Pulmonary artery endothelial cell (primary cell): ENCODE data around the gene CPLANE1. TPM values are rescaled to one million over a fixed set of nuclear protein-coding genes. Genes with fewer than 3 reads are reported as not detected.
"Not testable (repeated sequence)": the region's sequence is repeated elsewhere in the genome, so short reads cannot be mapped to it uniquely, and the experiment has no call there.

Experiments used
- DNase-seq: peaks from one replicate; pipeline ENCODE4 v3.0.0-alpha.2; 2011; ENCODE audit warnings: low read depth, low spot score
- total RNA-seq: library from RNA; depleted of rRNA; stranded (reverse); fragments of >200 nt; gene quantifications from 2 replicates; pipeline ENCODE4 v1.2.3, GENCODE V29; 2014

The CPLANE1 gene
- total RNA-seq, 1 donor from 2014 or later: 10.0 TPM

DNA sequence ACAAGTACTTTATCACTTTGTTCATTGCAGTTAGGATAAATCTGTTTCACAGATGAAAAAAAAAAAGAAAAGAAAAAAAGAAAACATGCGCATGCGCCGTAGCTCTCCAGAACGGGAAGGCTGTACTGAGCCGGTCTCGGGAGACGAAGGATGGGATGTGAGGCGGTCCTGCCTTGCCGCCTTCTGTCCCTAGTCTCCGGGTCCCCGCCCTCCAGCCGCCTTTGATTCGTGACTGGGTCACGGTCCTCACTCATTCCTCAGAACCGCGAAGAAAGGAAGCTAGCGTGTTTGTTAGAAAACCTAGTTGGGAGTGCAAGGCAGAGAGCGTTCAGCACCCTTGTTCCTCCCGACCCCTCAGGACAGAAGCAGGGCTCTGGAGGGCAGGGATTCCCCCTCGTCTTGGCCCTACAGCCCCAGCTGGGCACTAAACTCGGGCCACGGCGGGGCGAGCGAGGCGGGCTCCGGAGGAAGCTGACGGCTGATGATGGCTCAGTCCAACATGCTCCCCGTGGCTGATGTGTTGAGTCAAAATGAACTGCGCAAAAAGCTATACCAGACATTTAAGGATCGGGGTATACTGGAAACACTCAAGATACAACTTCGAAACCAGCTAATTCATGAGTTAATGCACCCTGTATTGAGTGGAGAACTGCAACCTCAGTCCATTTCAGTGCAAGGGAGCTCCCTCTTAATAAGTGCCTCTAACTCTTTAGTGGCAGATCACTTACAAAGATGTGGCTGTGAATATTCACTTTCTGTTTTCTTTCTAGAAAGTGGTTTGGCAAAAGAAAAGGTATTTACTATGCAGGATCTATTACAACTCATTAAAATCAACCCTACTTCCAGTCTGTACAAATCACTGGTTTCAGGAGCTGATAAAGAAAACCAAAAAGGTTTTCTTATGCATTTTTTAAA is 40.0 kb downstream of the CPLANE1 start:
- DNase-seq: no peak

DNA sequence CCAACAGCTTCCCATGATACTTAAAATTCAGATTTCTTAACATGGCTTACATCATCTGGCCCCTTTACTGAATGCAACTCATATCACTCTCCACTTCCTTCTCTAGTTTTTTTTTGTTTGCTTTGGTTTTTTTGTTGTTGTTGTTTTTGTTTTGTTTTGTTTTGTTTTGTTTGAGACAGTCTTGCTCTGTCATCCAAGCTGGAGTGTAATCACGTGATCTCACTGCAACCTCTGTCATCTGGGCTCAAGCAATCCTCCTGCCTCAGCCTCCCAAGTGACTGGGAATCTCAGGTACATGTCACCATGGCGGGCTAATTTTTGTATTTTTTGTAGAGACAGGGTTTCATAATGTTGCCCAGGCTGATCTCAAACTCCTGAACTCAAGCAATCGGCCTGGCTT is 41.4 kb downstream of the CPLANE1 start:
- DNase-seq: no peak

DNA sequence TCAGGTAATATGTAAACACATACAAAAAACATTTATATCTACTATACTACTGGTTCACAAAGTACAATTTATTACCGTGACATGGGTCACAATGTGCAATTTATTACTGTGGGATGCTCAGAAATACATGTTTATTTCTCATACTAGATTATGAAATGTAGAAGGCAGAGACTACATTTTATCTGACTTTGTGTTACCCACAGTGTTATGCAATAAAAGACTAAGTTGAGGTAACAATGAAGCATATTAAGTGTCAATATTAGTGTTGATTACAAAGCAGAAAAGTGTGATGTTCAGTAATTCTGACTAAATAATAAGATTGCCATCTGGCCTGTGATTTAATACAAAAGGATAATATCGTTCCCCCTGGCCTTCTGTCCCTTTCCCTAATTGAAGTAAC is 42.4 kb downstream of the CPLANE1 start:
- no peak for DNase-seq

DNA sequence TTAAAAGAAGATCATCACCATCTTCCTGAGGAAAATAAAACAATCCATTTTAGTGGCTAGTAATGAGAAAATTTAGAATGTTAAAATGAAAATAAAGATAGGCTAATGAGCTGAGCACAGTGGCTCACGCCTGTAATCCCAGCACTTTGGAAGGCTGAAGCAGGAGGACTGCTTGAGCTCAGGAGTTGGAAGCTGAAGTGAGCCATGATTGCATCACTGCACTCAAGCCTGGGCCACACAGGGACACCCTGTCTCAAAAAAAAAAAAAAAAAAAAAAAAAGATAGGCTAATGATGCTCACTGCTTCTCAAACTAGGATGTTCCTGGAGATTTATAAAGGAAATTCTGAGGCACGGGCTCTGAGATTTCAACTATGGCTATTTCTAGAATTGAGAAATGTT is 50.3 kb downstream of the CPLANE1 start:
- no peak for DNase-seq

DNA sequence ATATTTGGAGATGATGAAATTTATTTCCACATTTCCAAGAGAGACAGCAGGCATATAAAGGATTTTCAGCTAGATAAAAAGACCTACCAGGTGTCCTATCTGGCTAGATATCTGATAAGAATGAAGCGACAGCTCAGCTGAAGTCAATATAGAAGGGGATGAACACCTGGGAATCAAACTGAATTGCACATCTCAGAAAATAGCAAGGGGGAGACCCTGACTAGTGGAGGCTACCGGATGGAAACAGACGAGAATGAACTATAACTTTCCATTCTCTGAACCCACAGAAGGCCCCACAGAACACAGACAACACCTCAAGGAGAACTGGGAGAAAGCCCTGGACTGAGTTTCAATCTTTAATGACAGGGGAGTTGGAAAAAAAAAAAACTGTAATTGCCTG is 51.1 kb downstream of the CPLANE1 start:
- DNase-seq: no peak

DNA sequence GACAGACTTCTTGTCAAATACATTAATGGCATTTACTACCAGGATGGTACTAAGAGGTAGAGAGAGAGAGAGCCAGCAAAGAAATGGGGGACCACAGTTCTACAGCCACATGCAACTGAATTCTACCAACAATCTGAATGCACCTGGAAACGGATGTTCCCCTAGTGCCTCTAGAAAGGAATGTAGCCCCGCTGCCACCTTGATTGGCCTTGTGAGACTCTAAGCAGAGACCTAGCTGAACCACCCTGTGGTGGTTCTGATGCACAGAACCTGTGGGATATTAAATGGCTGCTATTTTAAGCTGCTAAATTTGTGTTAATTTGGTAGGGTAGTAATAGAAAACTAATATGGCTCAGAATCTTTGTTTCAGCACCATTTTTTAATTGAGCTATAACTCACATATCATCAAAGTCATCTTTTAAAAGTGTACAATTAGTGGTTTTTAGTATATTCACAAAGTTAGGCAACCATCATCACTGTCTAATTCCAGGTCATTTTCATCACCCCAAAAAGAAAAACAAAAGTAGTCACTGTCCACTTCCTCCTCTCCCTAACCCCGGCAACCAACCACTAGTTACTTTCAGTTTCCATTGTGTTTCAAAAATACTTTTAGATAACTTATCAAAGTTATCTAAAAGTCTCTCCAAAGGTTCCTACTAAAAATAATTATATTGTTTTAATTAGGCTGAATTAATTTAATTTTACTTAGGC is 51.7 kb downstream of the CPLANE1 start:
- DNase-seq: no peak

DNA sequence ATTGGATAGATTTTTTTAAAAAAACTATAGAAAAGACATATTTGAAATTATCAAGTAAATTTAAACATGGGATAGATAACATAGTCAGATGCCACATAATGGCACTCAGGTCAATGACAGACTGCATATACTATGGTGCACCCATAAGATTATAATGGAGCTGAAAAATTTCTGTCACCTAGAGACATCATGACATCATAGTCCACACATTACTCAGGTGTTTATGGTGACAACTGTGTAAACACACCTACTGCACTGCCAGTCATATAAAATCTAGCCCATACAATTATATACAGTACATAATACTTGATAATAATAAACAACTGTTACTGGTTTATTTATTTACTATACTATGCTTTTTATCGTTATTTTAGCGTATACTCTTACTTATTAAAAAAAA is 58.6 kb downstream of the CPLANE1 start:
- no peak for DNase-seq

DNA sequence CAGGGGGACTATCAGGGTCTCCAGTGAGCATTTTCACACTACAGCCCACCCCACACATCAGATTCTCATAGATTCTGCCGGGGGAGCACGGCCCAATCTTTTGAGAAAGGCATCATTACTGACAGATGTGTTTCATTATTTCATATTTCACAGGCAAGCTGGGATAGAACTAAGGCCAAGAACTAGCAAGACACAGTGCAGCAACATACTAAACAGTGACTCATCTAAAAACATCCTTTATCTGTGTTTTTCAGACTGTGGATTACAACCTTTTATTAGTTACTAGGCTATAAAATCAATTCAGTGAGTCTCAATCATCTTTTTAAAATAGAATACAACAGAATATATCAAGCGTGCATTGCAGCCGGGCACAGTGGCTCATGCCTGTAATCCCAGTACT is 59.8 kb downstream of the CPLANE1 start:
- no peak for DNase-seq

DNA sequence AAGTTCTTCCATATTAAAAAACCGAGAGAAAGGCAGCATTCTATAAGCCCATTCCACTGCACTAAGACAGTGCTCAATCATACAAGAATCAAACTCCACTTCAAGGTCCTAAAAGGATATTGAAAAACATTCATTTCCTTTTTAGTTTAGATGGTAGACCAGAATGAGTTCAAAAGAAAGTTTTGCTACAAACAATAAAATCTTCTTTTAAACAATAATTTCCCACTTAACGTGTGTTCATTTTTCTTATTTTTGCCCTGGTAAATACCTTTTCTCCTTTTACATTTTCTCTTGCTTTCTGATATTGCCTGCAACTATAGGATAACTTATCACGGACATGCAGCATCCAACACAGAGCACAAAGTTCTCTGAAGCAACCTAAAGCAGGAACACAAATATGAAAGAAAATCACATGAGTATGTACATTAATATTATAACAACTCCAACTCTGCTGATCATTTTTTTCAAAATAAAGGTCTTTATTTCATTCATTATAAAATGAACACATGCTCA is 61.7 kb downstream of the CPLANE1 start:
- no peak for DNase-seq

DNA sequence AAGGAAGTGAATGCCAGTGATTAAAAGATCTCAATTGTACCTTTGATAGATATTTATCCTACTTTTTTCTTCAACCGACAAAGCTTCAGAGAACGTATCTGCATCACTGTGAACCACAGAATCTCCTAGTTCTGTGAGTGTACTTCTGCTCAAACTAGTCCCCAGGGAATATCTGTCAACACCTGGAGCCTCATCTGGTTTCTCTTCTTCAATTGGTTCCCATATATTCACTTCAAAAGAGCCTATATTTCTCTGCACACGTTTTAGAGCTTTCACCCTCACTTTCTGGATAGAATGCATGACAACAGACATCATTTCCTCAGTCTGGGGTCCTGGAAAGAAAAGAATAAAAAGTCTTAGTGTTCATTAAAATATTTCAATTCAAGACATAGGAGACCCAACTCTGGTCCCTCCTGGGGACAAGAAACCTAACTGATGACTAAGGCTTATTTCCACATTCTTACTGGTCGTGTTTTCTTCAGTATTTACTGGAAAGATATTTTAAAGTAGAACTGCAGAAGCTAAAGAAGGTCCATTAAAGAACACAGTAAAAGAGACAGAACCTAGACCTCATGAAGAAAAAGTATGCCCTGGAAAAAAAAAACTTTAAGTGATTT is 64.3 kb downstream of the CPLANE1 start:
- no peak for DNase-seq

DNA sequence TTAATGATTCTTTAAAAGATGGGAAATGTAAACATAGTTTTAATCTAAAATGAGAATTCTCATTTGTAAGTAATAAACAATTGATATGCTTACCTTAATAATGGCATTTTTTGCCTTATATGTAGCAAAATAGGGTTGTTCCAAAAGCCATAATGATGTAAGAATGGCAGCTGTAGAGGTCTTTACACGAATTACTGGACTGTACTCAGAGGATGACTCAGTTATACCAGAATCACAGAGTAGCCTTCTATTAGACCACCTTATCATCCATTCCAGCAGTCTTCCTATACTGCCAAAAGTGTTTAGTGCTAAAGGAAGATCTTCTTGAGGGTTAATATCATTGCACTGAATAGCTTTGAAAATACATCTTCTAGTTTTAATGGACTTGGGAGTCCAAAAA is 66.5 kb downstream of the CPLANE1 start:
- DNase-seq: no peak

DNA sequence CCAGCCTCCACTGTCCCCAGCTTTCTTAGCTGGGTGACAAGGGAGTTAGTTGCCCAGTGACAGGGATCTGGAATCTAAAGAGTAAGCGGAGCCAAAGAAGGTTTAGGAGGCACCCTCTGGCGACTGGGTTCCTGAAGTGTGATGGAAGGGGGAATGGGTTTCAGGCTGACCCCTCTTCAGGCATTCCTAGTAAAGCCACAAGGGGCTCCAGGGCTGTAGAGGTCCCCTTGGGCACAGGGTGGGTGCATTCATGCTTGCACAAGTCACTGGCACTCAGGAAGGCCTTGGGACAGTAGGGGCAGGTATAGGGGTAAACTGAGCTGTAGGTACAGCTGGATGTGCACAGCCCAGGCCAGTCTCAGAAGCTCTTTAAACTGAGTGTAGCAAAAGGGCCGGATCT is 74.2 kb downstream of the CPLANE1 start:
- DNase-seq: no peak

DNA sequence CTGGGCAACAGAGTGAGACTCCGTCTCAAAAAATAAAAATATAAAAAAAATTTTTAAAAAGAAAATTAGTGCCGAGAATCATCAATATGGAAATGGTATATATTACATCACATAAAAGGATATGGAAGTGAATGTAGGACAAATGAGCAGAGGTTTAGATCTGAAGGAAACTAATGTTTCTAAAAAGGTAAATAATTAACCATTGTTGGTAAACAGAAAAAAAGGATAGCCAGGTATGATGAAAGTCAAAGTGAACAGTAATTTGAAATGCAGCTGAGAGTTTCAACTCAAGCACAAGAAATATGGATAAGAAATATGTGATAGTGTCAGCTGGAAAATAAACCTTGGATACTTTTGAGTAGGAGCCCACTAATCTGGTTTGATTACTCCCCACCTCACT is 76.2 kb downstream of the CPLANE1 start:
- no peak for DNase-seq

DNA sequence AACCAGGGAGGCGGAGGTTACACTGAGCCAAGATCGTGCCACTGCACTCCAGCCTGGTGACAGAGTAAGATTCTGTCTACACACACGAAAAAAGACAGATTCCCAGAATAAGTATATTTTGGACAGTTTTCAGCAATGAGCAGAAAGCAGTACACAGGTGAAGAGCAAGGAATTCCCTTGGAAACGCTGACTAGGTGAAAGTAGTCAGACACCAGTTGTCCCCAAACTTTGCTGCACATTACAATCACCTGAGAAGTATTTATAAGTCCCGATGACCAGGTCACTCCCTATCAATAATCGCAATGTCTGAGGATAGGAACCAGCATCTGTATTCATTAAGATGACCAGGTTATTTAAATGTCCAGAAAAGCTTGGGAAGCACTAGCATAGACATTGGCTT is 78.3 kb downstream of the CPLANE1 start:
- no peak for DNase-seq

DNA sequence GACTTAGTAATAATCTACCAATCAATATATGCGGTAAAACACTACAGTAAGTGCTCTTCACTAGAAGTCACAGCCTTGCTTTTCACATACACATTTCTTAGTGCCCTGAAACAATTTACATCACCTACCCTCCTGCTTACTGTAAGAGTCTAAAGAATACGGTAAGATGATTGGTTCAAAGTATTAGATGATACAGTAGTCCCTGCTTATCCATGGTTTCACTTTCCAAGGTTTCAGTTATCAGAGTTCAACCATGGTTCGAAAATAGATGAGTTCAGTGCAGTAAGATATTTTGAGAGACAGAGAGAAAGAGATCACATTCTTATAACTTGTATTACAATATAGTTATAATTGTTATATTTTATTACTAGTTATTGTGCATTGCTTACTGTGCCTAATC is 83.0 kb downstream of the CPLANE1 start:
- no peak for DNase-seq

DNA sequence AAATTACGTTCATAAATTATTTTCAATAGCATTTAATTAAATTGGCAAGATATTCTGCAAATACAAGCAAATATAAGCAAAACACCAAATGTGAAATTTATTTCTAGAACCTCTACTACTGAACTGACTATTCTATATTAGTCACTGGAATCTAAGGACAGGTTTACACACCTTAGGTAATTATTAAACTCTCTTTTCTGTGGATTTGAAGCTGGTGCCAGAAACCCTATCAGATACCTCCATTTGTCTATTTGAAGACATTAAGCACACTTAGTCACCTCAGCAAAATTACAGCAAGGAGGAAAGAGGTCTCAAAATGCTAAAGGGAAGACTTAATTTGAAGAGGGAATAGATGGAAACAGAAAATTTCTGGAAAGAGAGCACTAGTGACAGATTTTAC is 83.4 kb downstream of the CPLANE1 start:
- DNase-seq: no peak

DNA sequence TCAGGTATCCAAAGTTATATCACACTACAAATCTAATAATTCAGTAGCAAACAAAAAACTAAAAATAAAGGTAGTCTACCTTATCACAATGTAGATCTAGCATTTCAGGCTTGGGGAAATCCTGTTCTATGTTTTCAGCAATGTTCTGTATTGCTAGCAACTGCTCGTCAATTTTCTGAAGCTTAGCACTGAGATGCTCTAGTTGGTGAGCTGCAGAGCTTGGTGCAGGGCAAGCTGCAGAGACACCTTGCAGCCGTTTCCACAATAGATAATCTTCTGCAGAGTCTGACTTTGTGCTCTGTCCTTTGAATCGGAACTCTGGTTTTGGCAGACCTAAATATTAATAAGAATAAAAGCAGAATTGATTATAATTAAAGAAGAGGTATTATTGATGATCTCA is 95.5 kb downstream of the CPLANE1 start:
- no peak for DNase-seq

DNA sequence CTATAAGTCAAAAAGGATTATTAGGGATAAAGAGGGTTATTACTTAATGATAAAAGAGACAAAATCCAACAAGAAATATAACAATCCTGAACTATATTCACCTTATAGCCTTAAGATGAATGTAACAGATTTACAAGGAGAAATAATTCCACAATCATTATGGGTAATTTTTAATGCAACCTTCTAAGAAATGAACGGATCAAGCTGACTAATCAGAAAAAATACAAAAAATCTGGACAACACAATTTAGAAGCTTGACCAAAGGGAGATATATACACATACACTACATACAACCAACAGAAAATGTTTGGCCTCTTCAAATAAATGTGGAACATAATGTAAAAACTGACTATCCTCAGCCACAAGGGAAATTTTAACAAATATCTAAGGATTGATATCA is 102.3 kb downstream of the CPLANE1 start:
- no peak for DNase-seq

DNA sequence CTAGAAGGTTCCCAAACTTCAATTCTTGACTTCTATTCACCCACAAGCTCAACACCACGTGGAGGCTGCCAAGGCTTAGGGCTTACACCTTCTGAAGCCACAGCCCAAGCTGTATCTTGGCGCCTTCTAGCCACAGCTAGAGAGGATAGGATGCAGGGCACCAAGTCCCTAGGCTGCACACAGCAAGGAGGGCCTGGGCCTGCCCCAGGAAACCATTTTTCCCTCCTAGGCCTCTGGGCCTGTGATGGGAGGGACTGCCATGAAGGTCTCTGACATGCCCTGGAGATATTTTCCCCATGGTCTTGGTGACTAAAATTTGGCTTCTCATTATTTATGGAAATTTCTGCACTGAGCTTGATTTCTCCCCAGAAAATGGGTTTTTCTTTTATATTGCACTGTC is 112.5 kb downstream of the CPLANE1 start:
- no peak for DNase-seq

DNA sequence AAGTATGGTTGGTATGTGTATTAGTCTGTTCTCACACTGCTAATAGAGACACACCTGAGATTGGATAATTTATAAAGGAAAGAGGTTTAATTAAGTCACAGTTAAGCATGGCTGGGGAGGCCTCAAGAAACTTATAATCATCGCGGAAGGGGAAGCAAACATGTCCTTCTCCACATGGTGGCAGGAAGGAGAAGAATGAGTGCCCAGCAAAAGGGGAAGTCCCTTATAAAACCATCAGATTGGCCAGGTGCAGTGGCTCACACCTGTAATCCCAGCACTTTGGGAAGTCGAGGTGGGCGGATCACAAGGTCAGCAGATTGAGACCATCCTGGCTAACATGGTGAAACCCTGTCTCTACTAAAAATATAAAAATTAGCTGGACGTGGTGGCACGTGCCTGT is 113.9 kb downstream of the CPLANE1 start:
- DNase-seq: not testable (repeated sequence)

DNA sequence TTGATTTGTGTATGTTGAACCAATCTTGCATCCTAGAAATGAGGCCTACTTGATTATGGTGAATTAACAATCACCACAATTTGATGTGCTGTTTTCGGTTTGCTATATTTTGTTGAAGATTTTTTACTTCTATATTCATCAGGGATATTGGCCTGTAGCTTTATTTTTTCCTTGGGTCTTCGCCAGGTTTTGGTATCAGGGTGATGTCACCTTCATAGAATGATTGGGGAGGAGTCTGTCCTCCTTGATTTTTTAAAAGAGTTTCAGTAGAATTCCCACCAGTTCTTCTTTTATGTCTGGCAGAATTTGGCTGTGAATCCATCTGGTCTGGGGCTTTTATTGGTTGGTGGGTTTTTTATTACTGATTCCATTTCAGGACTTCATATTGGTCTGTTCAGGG is 115.2 kb downstream of the CPLANE1 start:
- peak; percentile 2 for DNase-seq

DNA sequence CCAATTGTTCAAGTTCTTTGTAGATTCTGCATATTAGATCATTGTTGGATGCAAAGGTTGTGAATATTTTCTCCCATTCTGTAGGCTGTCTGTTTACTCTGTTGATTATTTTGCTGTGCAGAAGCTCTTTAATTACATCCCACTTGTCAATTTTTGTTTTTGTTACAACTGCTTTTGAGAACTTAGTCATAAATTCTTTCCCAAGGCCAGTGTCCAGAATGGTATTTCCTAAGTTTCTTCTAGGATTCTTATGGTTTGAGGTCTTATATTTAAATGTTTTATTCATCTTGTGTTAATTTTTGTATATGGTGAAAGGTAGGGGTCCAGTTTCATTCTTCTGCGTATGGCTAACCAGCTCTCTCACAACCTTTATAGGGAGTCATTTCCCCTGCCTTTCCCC is 116.5 kb downstream of the CPLANE1 start:
- DNase-seq: no peak
